WERI-Rb-1 (cell line): ENCODE measurements around the gene COPZ2.
A peak's percentile ranks its signal among the peaks of the same experiment; 100 is the strongest.

ENCODE experiments used
- DNase-seq: peaks from one replicate; pipeline ENCODE4 v3.0.0-alpha.2; 2020
- H3K27ac ChIP-seq: fragments of 250-450 bp; sonication (Bioruptor Pico); 2 replicates; pipeline ENCODE4 v1.5.1; 2020; ENCODE audit warnings: mild to moderate bottlenecking, moderate library complexity
- H3K27me3 ChIP-seq: fragments of 250-450 bp; sonication (Bioruptor Pico); 2 replicates; pipeline ENCODE4 v1.5.1; 2021; ENCODE audit warnings: mild to moderate bottlenecking, low read depth, moderate library complexity; ENCODE audit not compliant: insufficient read depth, severe bottlenecking
- H3K36me3 ChIP-seq: fragments of 250-450 bp; sonication (Bioruptor Pico); 2 replicates; pipeline ENCODE4 v1.5.1; 2020; ENCODE audit warnings: mild to moderate bottlenecking, moderate library complexity
- H3K4me3 ChIP-seq: 2 replicates; pipeline ENCODE4 v1.5.1; 2011; ENCODE audit warnings: low read depth, mild to moderate bottlenecking, control low read depth, low read length
- H3K9me3 ChIP-seq: fragments of 250-450 bp; sonication (Bioruptor Pico); 2 replicates; pipeline ENCODE4 v1.5.1; 2021; ENCODE audit warnings: mild to moderate bottlenecking, moderate library complexity; ENCODE audit not compliant: severe bottlenecking
- TF ChIP-seq, protein P1 (sequence below): IDR thresholded peaks from 2 replicates; pipeline ENCODE4 v1.5.1; 2011; ENCODE audit warnings: low read depth, mild to moderate bottlenecking, control low read depth, inconsistent platforms, low read length

The COPZ2 gene

DNA sequence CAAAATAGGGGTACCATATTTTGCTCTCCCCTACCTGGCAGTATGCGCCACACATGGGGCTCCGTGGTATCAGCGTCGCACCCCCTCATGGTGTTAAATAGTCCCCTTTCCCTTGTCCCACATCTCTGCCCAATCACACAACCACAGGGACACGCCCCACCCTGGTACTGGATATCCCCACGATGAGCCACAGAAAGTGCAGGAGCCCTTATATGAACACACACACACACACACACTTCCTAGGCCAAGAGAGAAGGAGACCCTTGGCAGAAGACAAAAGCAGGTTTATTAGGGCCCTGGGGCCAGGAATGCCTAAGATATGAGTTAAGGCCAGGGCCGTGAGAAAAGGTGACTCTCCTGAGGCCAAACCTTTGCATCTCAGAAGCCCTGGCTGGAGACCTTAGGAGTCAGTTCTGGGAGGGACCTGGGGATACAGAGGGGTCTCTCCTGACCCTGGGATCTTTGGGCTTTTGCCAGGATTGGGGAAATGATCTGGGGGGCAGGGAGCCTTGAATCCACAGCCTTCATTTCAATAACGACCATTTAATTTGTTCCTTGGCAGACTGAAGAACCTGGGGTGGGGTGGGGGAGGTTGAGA, 11.6 kb downstream of the COPZ2 start:
- Histone ChIP-seq H3K27ac (no peak overlapping the region), H3K4me3 (peak overlapping the region; percentile 57; the same call in 1 of the 2 replicates), H3K27me3 (peaks cover 5% of the 10 kb centered on the region), H3K9me3 (no peaks in the 10 kb centered on the region), H3K36me3 (no peaks in the 10 kb centered on the region)
- TF ChIP-seq, protein P1, sequence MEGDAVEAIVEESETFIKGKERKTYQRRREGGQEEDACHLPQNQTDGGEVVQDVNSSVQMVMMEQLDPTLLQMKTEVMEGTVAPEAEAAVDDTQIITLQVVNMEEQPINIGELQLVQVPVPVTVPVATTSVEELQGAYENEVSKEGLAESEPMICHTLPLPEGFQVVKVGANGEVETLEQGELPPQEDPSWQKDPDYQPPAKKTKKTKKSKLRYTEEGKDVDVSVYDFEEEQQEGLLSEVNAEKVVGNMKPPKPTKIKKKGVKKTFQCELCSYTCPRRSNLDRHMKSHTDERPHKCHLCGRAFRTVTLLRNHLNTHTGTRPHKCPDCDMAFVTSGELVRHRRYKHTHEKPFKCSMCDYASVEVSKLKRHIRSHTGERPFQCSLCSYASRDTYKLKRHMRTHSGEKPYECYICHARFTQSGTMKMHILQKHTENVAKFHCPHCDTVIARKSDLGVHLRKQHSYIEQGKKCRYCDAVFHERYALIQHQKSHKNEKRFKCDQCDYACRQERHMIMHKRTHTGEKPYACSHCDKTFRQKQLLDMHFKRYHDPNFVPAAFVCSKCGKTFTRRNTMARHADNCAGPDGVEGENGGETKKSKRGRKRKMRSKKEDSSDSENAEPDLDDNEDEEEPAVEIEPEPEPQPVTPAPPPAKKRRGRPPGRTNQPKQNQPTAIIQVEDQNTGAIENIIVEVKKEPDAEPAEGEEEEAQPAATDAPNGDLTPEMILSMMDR: no peak
- no peak for DNase-seq

DNA sequence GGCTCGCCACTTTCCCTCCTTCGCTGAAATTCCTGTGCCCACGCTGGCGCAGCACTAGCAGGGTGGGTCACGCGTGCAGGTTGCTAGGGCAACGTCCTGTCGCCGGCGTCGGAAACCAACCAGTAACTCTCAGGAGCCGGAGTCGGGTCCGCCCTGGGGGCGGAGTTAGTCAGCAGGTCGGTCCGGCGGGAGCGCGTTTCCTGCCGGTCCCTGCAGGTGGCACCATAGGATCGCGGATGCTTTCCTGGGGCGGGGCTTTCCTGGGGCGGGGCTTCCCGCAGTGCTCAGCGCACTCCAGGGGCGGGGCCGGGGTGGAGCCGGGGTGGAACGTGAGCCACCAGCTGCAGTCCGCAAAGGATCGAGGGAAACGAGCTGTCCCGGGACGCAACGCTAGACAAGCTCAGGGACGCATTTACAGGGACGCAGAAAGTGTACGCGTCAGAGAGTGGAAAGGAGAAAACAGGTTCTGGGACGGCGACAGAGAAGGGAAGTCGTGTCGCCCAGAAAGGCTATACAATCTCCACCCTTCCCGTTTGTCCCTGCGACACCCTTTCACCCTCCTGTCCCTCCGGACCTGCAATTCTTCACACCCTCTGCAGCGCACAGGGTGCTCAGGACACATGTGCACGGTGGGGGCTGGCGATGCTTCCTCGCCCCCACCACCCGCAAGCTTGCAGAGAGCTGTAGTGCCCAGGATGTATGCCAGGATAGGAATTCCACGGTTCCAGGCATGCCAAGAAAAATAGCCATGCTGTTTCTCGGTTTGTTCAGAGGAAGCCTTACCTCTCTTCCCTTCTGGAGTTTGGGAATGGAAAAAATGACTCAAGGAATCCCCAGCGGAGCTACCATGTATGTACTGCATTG, 12.3 kb downstream of the COPZ2 start:
- H3K27ac ChIP-seq: no peak overlapping the region
- no peaks in the 10 kb centered on the region for H3K9me3 ChIP-seq
- H3K36me3 ChIP-seq: no peaks in the 10 kb centered on the region
- peaks cover 5% of the 10 kb centered on the region for H3K27me3 ChIP-seq
- H3K4me3 ChIP-seq: peak overlapping the region; percentile 57
- TF ChIP-seq, protein P1: peak; percentile 89
- DNase-seq: peak; percentile 98

DNA sequence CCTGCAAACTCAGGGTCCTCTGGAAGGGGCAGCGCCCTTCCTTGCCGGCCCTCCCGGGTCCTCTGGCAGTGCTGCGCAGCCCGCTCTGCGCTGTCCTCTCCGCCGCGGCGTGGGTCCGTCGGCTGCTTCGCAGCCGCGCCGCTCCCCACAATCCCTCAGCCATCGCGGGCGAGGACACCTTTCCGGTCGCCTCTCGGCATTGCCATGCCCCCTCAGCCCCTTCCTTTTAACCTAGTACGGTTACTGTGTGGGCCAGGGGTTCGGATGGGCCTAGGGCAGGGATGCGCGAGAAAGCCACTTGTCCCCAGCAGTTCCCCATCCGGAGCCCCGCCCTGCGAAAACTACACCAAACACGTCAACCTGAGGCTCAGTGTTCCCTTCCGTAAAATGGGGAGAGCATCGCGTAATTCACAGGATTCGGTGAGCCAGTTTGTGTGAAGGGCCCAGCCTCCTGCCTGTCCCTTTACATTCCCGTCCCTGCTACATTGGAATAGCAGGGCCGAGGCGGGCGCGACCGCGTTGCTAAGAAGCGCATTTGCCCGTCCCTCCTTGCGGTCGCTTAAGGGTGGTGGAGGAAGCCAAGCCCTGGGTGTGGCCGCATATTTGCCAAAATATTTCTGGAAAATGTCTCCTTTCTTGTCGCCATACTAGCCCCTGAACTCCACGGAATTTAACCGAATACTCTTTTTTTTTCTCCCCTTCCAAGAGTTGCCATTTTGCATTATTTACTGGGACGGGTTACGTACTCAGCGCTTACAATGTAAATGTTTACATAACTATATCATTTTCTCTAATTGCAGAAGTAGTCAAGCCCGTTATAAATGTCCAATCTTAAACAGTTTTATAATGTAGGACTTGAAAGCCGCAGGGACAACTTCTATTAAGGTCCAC, 13.2 kb downstream of the COPZ2 start:
- Histone ChIP-seq H3K27me3 (peaks cover 5% of the 10 kb centered on the region), H3K4me3 (peak overlapping the region; percentile 46), H3K9me3 (no peaks in the 10 kb centered on the region), H3K27ac (no peak overlapping the region), H3K36me3 (no peaks in the 10 kb centered on the region)
- DNase-seq: peak; percentile 25
- TF ChIP-seq, protein P1: no peak

DNA sequence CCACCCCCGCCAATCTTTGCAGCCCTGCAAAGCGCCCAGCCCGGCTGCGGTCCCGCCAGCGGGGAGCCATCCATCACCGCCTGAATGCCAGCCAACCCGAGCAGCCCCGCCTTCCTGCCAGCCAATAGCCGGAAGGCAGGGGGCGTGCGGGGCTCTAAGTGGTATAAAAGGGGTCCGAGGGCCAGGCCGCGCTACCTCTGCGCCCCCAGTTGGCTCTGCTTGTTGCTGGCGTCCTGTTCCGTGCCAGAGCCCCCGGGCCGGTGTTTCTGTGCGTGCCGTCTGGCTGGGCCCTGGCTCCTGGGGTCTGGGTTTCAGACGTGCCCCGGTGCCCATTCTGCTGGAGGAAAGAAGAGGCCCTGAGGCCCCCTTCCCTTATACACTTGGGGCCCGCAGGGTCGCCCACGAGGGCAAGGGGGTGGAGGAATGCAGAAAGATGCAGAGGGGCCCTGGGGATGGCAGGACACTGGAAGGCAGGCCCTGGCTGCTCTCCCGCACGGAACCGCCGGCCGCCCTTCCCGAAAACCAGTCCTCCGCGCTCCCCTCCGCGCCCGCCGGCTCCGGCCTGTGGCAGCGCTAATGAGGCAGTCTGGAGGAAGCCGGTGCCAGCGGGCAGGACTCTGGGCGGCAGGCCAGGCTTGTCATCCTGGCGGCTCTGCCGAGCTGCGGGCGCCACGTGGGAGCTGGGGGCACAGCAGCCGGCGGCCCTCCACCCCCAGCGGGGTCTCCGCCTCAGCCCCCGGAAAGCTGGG, 14.0 kb downstream of the COPZ2 start:
- Histone ChIP-seq H3K36me3 (no peaks in the 10 kb centered on the region), H3K4me3 (peak overlapping the region; percentile 46), H3K9me3 (no peaks in the 10 kb centered on the region), H3K27me3 (peaks cover 5% of the 10 kb centered on the region), H3K27ac (no peak overlapping the region)
- TF ChIP-seq, protein P1: peak; percentile 34
- DNase-seq: peak; percentile 78

DNA sequence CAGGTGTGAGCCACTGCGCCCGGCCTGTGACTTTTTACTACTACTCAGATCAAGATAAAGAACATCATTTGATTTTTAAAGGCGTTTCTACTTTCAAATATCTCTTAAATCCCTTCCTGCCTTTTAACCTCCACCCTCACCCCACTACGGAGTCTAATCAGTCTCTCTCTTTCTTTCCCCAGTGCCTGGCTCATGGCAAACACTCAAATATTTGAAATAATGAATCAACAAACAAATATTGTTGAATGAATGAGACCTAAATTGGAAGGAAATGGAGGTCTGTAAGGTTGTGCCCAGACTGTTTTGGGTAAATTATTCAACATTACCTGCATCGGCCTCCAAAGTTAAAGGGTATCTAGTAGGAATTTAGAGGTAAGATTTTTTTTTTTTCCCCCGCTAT, 14.7 kb downstream of the COPZ2 start:
- TF ChIP-seq, protein P1: no peak
- H3K9me3 ChIP-seq: no peaks in the 10 kb centered on the region
- H3K27ac ChIP-seq: no peak overlapping the region
- no peaks in the 10 kb centered on the region for H3K36me3 ChIP-seq
- H3K27me3 ChIP-seq: peaks cover 5% of the 10 kb centered on the region
- no peak for DNase-seq
- no peak overlapping the region for H3K4me3 ChIP-seq
